ENCODE results near the gene WDR47.

WDR47 gene

DNA sequence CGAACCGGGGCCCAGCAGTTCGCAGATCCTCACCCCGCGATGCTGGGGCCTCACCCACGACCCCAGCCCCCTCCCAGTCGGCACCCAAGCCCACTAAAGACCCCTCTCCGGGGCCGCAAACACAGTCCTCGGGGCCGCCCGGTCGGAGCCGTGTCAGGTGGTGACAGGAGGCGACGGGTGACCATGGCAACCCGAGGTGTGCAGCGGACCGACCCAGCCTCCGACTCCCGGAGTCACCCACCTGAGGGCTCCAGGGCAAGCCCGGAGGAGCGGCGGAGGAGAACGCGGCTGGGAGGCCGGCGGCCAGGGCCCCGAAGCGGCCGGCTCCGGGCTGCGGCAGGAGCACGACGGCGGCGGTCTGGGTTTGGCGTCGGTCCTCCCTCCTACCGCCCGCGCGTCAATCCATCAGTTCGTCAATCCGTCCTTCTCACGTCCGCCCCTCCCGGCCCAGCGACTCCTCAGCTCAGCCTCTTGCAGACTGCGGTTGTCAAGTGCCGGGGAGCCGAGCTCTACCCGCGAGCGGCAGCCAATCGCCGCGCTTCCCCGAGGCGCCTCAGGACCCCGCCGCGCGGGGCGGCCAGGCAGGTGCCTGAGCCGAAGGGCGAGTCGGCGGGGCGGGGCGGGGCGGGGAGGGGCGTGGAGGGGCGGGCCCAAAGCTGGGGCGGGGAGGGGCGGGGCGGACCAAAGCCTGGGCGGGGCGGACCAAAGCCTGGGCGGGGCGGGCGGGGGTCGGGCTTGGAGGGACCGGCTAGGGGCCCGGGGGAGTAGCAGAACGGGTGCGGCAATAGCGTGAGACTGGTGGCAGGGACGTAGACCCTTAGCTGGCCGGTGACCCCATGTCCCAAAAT, at the start of gene WDR47:
TSS of gene WDR47 (minus strand) at position 482 of the 848 bp plus-strand sequence. CDS start 18,590 bp downstream, outside the sequence.
- peaks cover 15% of the 10 kb centered on the region for H3K4me1 Mint-ChIP-seq
- ATAC-seq (replicated peaks; ENCODE audit: extremely low read depth, poor library complexity, severe bottlenecking) (peak; percentile 97), DNase-seq (ENCODE audit: low spot score in 2 of 2) (peak; percentile 89 to 95)
- H3K4me3 Mint-ChIP-seq, result peak within 1 kb of the TSS; percentile 90
- no peaks in the 10 kb centered on the region for H3K27me3 Mint-ChIP-seq
- H3K27ac Mint-ChIP-seq (ENCODE audit: low read depth), result peak within 1 kb of the TSS; percentile 95
- H3K9me3 Mint-ChIP-seq, result no peaks in the 10 kb centered on the region
- peaks cover 9% of the 10 kb centered on the region for H3K36me3 Mint-ChIP-seq (ENCODE audit: insufficient read depth)

GRCh38 chr1:109091078-109091838, 49.4 kb upstream of the WDR47 start:
- peak overlapping the region; percentile 95 for H3K4me3 Mint-ChIP-seq
- peak; percentile 11 for ATAC-seq (replicated peaks; ENCODE audit: extremely low read depth, poor library complexity, severe bottlenecking)

DNA sequence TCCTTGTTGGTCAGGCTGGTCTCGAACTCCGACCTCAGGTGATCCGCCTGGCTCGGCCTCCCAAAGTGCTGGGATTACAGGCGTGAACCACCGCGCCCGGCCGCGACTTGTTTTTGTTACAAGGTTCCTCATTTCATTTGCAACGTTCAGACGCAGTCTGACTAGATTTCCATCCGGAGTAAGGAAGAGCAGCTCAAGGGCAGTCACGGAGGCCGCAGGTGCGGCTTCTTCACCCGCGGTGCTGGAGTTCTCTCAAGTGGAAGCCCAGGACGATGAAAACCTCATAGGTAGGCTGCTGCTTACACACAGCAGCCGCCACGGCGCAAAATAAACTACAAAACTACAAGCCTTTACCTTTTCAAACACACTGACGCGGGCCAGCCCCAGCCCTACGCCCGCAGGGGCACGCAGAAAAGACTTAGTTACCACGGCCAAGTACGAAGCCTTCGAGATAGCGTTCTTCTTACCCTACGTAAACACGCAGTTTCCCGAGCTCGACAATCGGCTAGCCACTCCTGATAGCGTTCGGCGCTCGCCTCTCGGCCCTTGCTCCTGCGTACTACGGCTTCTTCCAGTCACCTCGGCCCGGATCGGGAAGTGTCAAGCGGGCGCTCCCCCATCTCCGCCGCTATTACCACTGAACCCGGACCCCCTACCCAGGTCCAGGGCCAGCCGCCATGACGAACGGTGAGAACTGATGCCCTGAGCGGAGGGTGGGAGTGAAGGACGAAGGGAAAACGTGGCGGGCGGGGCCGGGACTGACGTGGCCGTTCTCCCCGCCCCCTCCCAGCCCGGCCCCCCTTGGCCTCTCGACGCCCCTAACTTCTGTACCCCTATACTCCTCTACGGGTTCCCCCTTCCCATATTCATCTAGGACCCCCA, 48.5 kb upstream of the WDR47 start, which contains the start of gene TMEM167B:
TSS of gene TMEM167B (plus strand) at position 569 of the 882 bp plus-strand sequence. CDS start at position 678, 109 bp downstream.
- H3K4me1 Mint-ChIP-seq, result peaks cover 30% of the 10 kb centered on the region
- H3K27ac Mint-ChIP-seq (ENCODE audit: low read depth), result peak within 1 kb of the TSS; percentile 96
- ATAC-seq (replicated peaks; ENCODE audit: extremely low read depth, poor library complexity, severe bottlenecking), result peak; percentile 88
- DNase-seq (ENCODE audit: low spot score in 2 of 2), result peak; percentile 72 to 80
- no peaks in the 10 kb centered on the region for H3K9me3 Mint-ChIP-seq
- H3K36me3 Mint-ChIP-seq (ENCODE audit: insufficient read depth), result peaks cover 19% of the 10 kb centered on the region
- peak within 1 kb of the TSS; percentile 95 for H3K4me3 Mint-ChIP-seq
- H3K27me3 Mint-ChIP-seq, result no peaks in the 10 kb centered on the region

More at GRCh38 chr1:109091078-109091838, 49.4 kb upstream of the WDR47 start:
- peaks cover 30% of the 10 kb centered on the region for H3K4me1 Mint-ChIP-seq
- peaks cover 23% of the 10 kb centered on the region for H3K36me3 Mint-ChIP-seq (ENCODE audit: insufficient read depth)
- no peaks in the 10 kb centered on the region for H3K9me3 Mint-ChIP-seq
- peak overlapping the region; percentile 96 for H3K27ac Mint-ChIP-seq (ENCODE audit: low read depth)
- DNase-seq (ENCODE audit: low spot score in 2 of 2), result no peak
- H3K27me3 Mint-ChIP-seq, result no peaks in the 10 kb centered on the region

- Mint-ChIP-seq H3K27me3 (no peaks in the 10 kb centered on the region), H3K4me3 (peak overlapping the region; percentile 95), H3K9me3 (no peaks in the 10 kb centered on the region), H3K36me3 (ENCODE audit: insufficient read depth) (peaks cover 14% of the 10 kb centered on the region), H3K27ac (ENCODE audit: low read depth) (peak overlapping the region; percentile 96), H3K4me1 (peaks cover 30% of the 10 kb centered on the region)
- no peak for DNase-seq (ENCODE audit: low spot score in 2 of 2)
- no peak for ATAC-seq (replicated peaks; ENCODE audit: extremely low read depth, poor library complexity, severe bottlenecking)
Measured at GRCh38 chr1:109089242-109090015, 47.5 kb upstream of the WDR47 start.

DNA sequence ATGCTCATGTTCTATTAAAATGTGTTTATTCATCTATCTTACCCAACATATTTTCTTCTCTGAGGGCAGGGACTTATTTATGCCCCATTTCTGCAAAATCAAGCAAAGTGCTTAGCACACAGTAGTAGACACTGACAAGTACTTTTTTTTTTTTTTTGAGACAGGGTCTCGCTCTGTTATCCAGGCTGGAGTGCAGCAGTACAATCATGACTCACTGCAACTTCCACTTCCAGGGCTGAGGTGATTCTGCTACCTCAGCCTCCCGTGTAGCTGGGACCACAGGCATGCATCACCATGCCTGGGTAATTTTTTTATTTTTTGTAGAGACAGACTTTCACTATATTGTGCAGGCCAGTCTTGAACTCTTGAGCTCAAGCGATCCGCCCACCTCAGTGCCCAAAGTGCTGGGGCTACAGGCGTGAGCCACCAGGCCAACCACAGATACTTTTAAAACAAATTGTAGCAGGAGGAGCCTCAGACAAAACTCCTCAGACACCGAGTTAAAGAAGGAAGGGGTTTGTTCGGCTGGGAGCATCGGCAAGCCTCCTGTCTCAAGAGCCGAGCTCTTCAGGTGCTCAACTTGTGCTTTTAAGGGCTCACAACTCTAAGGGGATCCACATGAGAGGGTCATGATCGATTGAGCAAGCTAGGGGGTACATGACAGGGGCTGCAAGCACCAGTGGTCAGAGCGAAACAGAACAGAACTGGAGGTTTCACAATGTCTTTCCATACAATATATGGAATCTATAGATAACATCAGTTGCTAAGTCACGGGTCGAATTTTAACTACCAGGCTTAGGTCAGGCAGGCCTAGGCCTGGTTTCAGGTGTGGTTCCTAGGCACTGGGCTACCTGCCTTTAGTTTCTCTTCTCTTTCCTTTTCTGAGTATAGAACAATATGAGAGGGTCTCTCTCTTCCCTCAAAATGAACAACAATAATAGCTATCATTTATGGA, 42.9 kb upstream of the WDR47 start:
- DNase-seq (ENCODE audit: low spot score in 2 of 2) (no peak), ATAC-seq (replicated peaks; ENCODE audit: extremely low read depth, poor library complexity, severe bottlenecking) (no peak)
- no peaks in the 10 kb centered on the region for H3K9me3 Mint-ChIP-seq
- H3K36me3 Mint-ChIP-seq (ENCODE audit: insufficient read depth), result peaks cover 6% of the 10 kb centered on the region
- no peak overlapping the region for H3K27ac Mint-ChIP-seq (ENCODE audit: low read depth)
- H3K27me3 Mint-ChIP-seq, result no peaks in the 10 kb centered on the region
- no peak overlapping the region for H3K4me3 Mint-ChIP-seq
- H3K4me1 Mint-ChIP-seq, result no peaks in the 10 kb centered on the region

- ATAC-seq (replicated peaks; ENCODE audit: extremely low read depth, poor library complexity, severe bottlenecking), result no peak
- no peak for DNase-seq (ENCODE audit: low spot score in 2 of 2)
- Mint-ChIP-seq H3K4me3 (no peak overlapping the region), H3K9me3 (no peaks in the 10 kb centered on the region), H3K36me3 (ENCODE audit: insufficient read depth) (peaks cover 4% of the 10 kb centered on the region), H3K4me1 (no peaks in the 10 kb centered on the region), H3K27me3 (no peaks in the 10 kb centered on the region), H3K27ac (ENCODE audit: low read depth) (no peak overlapping the region)
Measured at GRCh38 chr1:109083923-109084322, 42.0 kb upstream of the WDR47 start.

GRCh38 chr1:109083501-109083900, 41.6 kb upstream of the WDR47 start:
- H3K36me3 Mint-ChIP-seq (ENCODE audit: insufficient read depth), result peaks cover 2% of the 10 kb centered on the region
- H3K4me1 Mint-ChIP-seq, result no peaks in the 10 kb centered on the region
- H3K4me3 Mint-ChIP-seq, result no peak overlapping the region
- DNase-seq (ENCODE audit: low spot score in 2 of 2) (no peak), ATAC-seq (replicated peaks; ENCODE audit: extremely low read depth, poor library complexity, severe bottlenecking) (no peak)
- H3K9me3 Mint-ChIP-seq, result no peaks in the 10 kb centered on the region
- H3K27me3 Mint-ChIP-seq, result no peaks in the 10 kb centered on the region
- H3K27ac Mint-ChIP-seq (ENCODE audit: low read depth), result no peak overlapping the region

GRCh38 chr1:109080441-109081082, 38.7 kb upstream of the WDR47 start:
- DNase-seq (ENCODE audit: low spot score in 2 of 2) (no peak), ATAC-seq (replicated peaks; ENCODE audit: extremely low read depth, poor library complexity, severe bottlenecking) (no peak)
- H3K27ac Mint-ChIP-seq (ENCODE audit: low read depth), result no peak overlapping the region
- H3K4me3 Mint-ChIP-seq, result no peak overlapping the region
- peaks cover 6% of the 10 kb centered on the region for H3K4me1 Mint-ChIP-seq
- peaks cover 9% of the 10 kb centered on the region for H3K36me3 Mint-ChIP-seq (ENCODE audit: insufficient read depth)
- no peaks in the 10 kb centered on the region for H3K9me3 Mint-ChIP-seq
- H3K27me3 Mint-ChIP-seq, result no peaks in the 10 kb centered on the region

GRCh38 chr1:109079240-109079622, 37.3 kb upstream of the WDR47 start:
- DNase-seq (ENCODE audit: low spot score in 2 of 2), result no peak
- H3K4me1 Mint-ChIP-seq, result peaks cover 19% of the 10 kb centered on the region
- H3K27me3 Mint-ChIP-seq, result no peaks in the 10 kb centered on the region

DNA sequence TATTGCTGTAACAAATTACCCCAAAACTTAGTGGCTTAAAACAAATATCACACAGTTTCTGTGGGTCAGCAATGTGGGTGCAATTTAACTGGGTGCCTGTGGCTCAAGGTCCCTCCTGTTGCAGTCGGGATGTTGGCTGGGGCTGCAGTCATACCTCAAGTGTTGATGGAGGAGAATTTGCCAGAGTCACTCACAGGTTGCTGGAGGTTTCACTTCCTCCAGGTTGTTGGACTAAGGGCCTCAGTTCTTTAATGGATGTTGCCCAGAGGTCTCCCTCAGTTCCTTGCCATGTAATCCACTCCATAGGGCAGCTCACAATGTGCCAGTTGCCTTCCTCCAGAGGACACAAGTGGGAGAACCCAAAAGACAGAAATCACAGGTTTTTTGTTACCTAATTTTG, 36.4 kb upstream of the WDR47 start:
- Mint-ChIP-seq H3K27ac (ENCODE audit: low read depth) (no peak overlapping the region), H3K27me3 (no peaks in the 10 kb centered on the region), H3K9me3 (no peaks in the 10 kb centered on the region), H3K4me1 (peaks cover 21% of the 10 kb centered on the region), H3K4me3 (no peak overlapping the region), H3K36me3 (ENCODE audit: insufficient read depth) (peaks cover 14% of the 10 kb centered on the region)
- DNase-seq (ENCODE audit: low spot score in 2 of 2) (no peak), ATAC-seq (replicated peaks; ENCODE audit: extremely low read depth, poor library complexity, severe bottlenecking) (no peak)

More at GRCh38 chr1:109079240-109079622, 37.3 kb upstream of the WDR47 start:
- no peak overlapping the region for H3K4me3 Mint-ChIP-seq
- H3K27ac Mint-ChIP-seq (ENCODE audit: low read depth), result no peak overlapping the region
- no peak for ATAC-seq (replicated peaks; ENCODE audit: extremely low read depth, poor library complexity, severe bottlenecking)
- H3K36me3 Mint-ChIP-seq (ENCODE audit: insufficient read depth), result peaks cover 11% of the 10 kb centered on the region
- H3K9me3 Mint-ChIP-seq, result no peaks in the 10 kb centered on the region
